NCI-H146 treated with DMSO at 0.1 percent for 48 hours (cell line): ENCODE measurements around the gene PLOD2.

ENCODE experiments used
- DNase-seq: peaks from one replicate; lab custom pipeline; 2025; ENCODE audit not compliant: unreplicated experiment; lab: John Stamatoyannopoulos, UW

PLOD2 gene

DNA sequence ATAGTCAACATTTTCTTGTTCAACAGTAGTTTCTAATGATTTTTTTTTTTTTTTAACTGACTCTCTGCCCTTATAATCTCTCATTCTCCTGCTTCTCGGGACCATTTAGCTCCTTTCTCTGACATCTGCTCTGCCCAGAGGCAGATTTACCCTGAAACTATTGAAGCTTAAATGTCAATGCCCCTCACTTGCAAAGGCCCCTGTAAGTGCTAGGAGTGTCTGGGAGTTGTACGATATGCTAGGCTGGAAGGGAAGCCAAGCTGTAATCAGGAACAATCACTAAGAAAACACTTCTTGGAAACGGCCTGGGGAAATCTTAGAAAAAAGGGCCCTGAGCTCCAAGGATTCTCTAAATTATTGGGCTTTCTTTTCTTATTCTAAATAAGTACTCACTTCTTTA is 5.8 kb upstream of the PLOD2 start:
- DNase-seq = no peak

DNA sequence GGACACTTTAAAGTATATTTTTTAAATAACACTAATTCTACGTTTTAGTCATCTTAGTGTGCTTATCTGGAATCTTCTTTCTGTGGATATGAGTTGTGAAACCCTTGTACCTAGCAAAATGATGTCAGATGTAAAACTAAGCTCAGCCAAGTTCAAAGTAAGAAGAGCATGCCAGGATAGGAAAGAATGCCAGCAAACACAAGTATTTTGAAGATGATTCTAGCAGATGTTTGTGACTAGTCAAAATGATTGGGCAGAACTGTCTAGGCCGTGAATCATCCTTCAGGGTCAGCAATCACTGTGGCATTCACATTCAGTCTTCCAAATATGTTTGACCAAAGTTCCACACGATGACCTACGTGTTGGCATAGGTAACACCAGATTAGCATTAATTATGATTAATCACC is 5.4 kb upstream of the PLOD2 start:
- no peak for DNase-seq

- no peak for DNase-seq
Measured at GRCh38 chr3:146165877-146166276, 4.9 kb upstream of the PLOD2 start.

DNA sequence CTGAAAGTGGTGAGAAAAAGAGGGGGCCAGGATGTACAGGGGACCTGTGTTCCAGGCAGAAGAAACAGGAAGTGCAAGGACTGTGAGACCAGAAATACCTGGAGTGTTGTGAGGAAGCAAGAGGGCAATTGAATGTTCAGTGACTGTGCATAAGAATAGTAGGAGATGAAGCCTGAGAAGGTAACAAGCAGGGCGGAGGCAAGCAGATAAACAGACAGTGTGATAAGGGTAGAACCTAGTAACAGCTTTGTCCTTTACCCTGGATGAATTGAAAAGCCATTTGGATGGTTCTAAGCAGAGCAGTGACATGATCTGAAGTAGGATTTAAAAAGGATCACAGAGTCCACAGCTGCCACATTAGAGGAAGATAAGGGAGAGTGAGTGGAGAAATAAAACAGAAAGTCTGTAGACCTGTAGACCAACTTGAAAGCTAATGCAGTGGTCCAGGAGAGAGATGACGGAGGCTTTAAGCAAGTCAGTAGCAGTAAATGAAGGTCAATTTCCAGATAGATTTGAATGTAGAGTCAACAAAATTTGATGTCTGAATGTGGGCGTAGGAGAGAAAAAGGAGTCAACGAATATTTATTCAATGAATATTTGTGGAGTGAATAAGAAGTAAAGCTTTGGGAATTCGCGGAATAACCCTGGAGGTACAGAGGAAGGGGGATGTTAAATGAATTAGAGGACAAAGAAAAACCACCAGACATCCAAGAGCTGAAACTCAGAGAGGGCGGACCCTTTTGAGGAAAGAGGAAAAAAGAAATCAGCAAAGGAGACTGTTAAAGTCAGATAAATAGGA is 4.2 kb upstream of the PLOD2 start:
- no peak for DNase-seq

DNA sequence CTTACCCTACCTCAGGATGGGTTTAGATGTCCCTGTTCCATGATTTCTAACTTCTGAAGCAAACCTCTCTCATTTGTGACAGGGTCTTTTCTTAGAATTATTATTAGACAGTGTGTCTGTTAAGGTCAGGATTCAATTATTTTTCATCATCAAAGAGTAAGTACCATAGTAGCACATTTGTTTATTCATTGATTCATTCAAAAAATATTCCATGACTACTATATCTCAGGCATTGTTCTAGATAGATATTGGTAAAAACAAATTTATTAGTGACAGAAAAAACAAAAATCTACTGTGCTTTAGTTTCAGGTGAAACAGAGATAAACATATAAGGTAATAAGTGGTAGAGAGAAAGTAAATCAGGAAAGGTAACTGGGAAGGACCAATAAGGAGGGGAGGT is 3.5 kb upstream of the PLOD2 start:
- no peak for DNase-seq

GRCh38 chr3:146164071-146164470 is 3.1 kb upstream of the PLOD2 start:
- no peak for DNase-seq

- DNase-seq = no peak
Measured at GRCh38 chr3:146163584-146163983, 2.6 kb upstream of the PLOD2 start.

GRCh38 chr3:146162561-146162960 is 1.6 kb upstream of the PLOD2 start:
- DNase-seq = no peak

GRCh38 chr3:146161663-146162002 is 649 bp upstream of the PLOD2 start:
- DNase-seq = peak; percentile 76

DNA sequence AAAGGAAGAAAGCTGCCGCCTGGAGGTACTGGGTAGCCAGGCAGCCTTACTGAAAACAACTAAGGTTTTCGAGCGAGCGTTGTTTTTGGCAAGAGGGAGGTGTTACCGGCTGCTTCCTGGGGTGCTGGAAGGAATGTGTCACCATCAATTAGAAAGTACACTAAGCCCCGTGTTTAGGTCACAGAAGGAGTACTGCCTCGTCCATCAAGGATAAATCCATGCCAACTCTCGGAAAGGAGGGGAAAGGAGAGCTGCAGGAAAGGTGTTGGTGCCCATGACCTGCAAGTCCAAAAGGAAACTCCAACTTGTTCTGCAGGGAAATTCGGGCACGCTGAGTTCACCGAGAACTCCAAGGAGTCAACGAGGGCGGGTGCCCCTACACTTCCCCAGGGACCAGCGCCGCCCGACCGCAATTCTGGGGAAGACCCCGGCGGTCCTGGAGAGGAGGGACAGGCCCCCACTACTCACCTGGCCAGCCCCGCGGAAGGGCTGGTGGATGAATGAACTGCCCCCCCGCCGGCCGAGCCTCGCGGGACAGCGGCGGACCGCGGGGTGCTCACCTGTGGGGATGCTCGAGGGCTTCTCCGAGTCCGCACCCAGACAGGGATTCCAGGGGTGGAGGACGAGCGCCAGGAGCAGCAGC is 542 bp downstream of the PLOD2 start:
- DNase-seq = peak; percentile 84

GRCh38 chr3:146159616-146160320 is 1.2 kb downstream of the PLOD2 start:
- no peak for DNase-seq

DNA sequence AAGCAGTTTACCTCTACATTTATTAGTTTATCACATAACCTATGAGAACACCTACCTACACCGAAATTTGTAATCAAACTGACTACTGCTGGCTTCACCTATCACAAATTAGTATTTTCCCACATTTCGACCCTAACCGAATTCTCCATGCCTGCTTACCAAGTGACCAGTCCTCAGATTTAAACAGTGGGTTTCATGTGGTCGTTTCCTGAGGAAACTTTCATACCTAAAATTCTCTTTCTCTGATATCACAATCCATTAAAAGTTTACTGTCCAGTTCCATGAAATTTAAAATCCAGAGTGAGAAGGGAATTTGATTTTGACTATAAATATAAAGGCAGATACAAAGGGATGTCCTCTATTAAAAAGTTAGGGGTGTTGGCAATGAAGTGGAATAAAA is 1.9 kb downstream of the PLOD2 start:
- DNase-seq = no peak

- no peak for DNase-seq
Measured at GRCh38 chr3:146157325-146158060, 3.5 kb downstream of the PLOD2 start.

DNA sequence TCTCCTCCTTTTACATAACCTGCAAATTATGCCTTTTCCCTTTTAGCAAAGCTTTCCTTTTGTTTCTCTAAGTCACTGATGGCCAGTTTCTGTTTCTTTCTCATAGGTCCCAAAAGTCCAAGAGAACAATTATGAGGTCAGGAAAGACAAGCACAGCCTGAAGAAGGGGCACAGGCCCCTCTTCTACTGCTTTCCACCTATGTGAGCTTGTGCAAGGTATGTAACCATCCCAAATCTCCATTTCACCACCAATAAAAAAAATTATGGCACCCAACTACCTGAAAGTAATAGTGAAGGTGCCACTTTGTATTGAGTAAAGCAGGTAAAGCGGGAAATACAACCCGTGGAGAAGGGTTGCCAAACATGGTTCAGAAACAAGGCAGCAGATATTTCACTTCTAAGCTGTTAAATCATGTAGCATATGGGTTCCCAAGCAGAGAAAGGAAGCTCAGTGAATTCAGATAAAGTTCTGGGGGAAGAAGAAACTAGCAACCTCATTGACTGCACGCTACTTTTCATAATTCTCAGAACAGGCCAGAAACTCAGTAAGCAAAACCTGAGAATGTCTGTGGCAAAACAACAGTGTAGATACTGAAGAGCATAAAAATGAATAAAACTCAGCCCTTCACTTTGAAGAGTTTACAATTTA is 4.2 kb downstream of the PLOD2 start:
- no peak for DNase-seq

GRCh38 chr3:146156095-146156494 is 4.9 kb downstream of the PLOD2 start:
- DNase-seq = no peak

DNA sequence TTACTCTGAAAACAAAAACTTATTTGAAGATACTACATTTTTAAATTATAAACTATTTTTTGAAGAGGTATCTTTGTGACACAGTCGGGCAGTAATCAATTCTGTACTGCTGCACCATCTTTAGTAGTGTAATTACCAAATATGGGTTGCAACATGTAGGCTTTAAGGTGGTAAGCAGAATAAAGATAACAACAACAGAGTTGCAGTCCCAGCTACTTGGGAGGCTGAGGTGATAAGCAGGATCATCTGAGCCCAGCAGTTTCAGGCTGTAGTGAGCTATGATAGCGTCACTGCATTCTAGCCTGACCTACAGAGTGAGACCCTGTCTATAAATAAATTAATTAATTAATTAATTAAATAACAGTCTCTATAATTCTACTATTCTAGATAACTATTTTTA is 6.0 kb downstream of the PLOD2 start:
- DNase-seq = no peak

GRCh38 chr3:146154316-146154715 is 6.7 kb downstream of the PLOD2 start:
- DNase-seq = no peak

- DNase-seq = no peak
Measured at GRCh38 chr3:146153429-146153828, 7.6 kb downstream of the PLOD2 start.

GRCh38 chr3:146152834-146153233 is 8.2 kb downstream of the PLOD2 start:
- DNase-seq = no peak

- DNase-seq = no peak
Measured at GRCh38 chr3:146148468-146148931, 12.5 kb downstream of the PLOD2 start.

DNA sequence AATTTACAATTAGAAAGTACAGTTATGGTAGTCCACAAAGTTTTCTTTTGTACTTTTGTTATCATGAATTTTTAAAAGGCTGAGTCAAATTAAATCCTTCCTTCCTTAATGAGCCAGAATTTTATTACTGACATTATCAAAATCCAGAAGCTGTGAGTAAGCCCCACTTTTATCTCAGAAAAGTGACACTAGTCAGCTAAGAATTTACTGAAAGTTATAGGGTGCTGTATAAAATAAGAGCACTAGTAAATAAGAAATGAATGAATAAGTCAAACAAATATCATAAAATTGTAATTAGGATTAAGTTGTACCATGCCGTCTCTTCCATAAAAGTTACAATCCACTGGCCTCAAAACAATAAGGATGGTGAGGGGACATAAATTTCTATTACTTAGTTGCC is 15.3 kb downstream of the PLOD2 start:
- no peak for DNase-seq
